Measurements from ENCODE around the gene TBC1D25. TPM values are rescaled to one million over a fixed set of nuclear protein-coding genes. Genes with fewer than 3 reads are reported as not detected.

Gene TBC1D25
- total and polyA plus RNA-seq, 4 donors = 4.6 to 16.7 (median 11.8) TPM

GRCh38 chrX:48580662-48581061 lies 41.1 kb downstream of the TBC1D25 start:
- intact Hi-C loops (cut with DNase I) = no loop called here
- Histone ChIP-seq H3K27ac (ENCODE audit: low read depth in 1 of 2, low read length in 2 of 2) (no peak overlapping the region), H3K9me3 (ENCODE audit: control insufficient read depth, low read length) (no peaks in the 10 kb centered on the region), H3K4me3 (ENCODE audit: low read length in 2 of 2) (no peak overlapping the region), H3K4me1 (ENCODE audit: control insufficient read depth in 1 of 2, insufficient read depth in 2 of 2, low read length in 2 of 2) (peaks cover 0 to 1% of the 10 kb centered on the region in 2 donors), H3K27me3 (ENCODE audit: control insufficient read depth in 1 of 2, insufficient read depth in 2 of 2, low read length in 1 of 2) (no peaks in the 10 kb centered on the region), H3K36me3 (ENCODE audit: control insufficient read depth in 1 of 2, insufficient read depth in 2 of 2, low read length in 1 of 2) (peaks cover 0 to 9% of the 10 kb centered on the region in 2 donors)
- no peak for DNase-seq
- WGBS, 2 donors = 89 to 93% methylated on average over 1 of the region's 1 CpG
- ATAC-seq (ENCODE audit: low FRiP score) = no peak

GRCh38 chrX:48584698-48585097 lies 45.2 kb downstream of the TBC1D25 start:
- intact Hi-C loops (cut with DNase I) = no loop called here
- ATAC-seq (ENCODE audit: low FRiP score) = no peak

GRCh38 chrX:48589482-48590162 lies 50.1 kb downstream of the TBC1D25 start:
- Histone ChIP-seq H3K4me3 (ENCODE audit: low read length in 2 of 2) (no peak overlapping the region), H3K9me3 (ENCODE audit: control insufficient read depth, low read length) (no peaks in the 10 kb centered on the region), H3K27me3 (ENCODE audit: control insufficient read depth in 1 of 2, insufficient read depth in 2 of 2, low read length in 1 of 2) (no peaks in the 10 kb centered on the region), H3K27ac (ENCODE audit: low read depth in 1 of 2, low read length in 2 of 2) (no peak overlapping the region), H3K36me3 (ENCODE audit: control insufficient read depth in 1 of 2, insufficient read depth in 2 of 2, low read length in 1 of 2) (no peaks in the 10 kb centered on the region), H3K4me1 (ENCODE audit: control insufficient read depth in 1 of 2, insufficient read depth in 2 of 2, low read length in 2 of 2) (no peaks in the 10 kb centered on the region)
- intact Hi-C loops (cut with DNase I) = no loop called here
- WGBS, 2 donors = 54 to 61% methylated on average over 13 of the region's 13 CpGs
- ATAC-seq (ENCODE audit: low FRiP score) (no peak), DNase-seq (no peak)

More at GRCh38 chrX:48584698-48585097, 45.2 kb downstream of the TBC1D25 start:
- DNase-seq = no peak
- H3K27ac ChIP-seq (ENCODE audit: low read depth in 1 of 2, low read length in 2 of 2) = no peak overlapping the region
- WGBS, 2 donors = 47 to 65% methylated on average over 2 of the region's 2 CpGs
- no peak overlapping the region for H3K4me3 ChIP-seq (ENCODE audit: low read length in 2 of 2)
- H3K9me3 ChIP-seq (ENCODE audit: control insufficient read depth, low read length) = no peaks in the 10 kb centered on the region
- no peaks in the 10 kb centered on the region for H3K4me1 ChIP-seq (ENCODE audit: control insufficient read depth in 1 of 2, insufficient read depth in 2 of 2, low read length in 2 of 2)
- H3K36me3 ChIP-seq (ENCODE audit: control insufficient read depth in 1 of 2, insufficient read depth in 2 of 2, low read length in 1 of 2) = no peaks in the 10 kb centered on the region
- H3K27me3 ChIP-seq (ENCODE audit: control insufficient read depth in 1 of 2, insufficient read depth in 2 of 2, low read length in 1 of 2) = no peaks in the 10 kb centered on the region

GRCh38 chrX:48590203-48591103 lies 50.9 kb downstream of the TBC1D25 start:
- H3K27me3 ChIP-seq (ENCODE audit: control insufficient read depth in 1 of 2, insufficient read depth in 2 of 2, low read length in 1 of 2) = no peaks in the 10 kb centered on the region
- intact Hi-C loops (cut with DNase I) = no loop called here
- DNase-seq (no peak), ATAC-seq (ENCODE audit: low FRiP score) (no peak)
- no peak overlapping the region for H3K27ac ChIP-seq (ENCODE audit: low read depth in 1 of 2, low read length in 2 of 2)
- no peaks in the 10 kb centered on the region for H3K36me3 ChIP-seq (ENCODE audit: control insufficient read depth in 1 of 2, insufficient read depth in 2 of 2, low read length in 1 of 2)
- WGBS, 2 donors = 82 to 90% methylated on average over 21 of the region's 21 CpGs
- no peaks in the 10 kb centered on the region for H3K9me3 ChIP-seq (ENCODE audit: control insufficient read depth, low read length)
- H3K4me3 ChIP-seq (ENCODE audit: low read length in 2 of 2) = no peak overlapping the region
- H3K4me1 ChIP-seq (ENCODE audit: control insufficient read depth in 1 of 2, insufficient read depth in 2 of 2, low read length in 2 of 2) = no peaks in the 10 kb centered on the region

GRCh38 chrX:48591255-48591791 lies 51.8 kb downstream of the TBC1D25 start:
- no peak for ATAC-seq (ENCODE audit: low FRiP score)

GRCh38 chrX:48592971-48593370 lies 53.5 kb downstream of the TBC1D25 start:
- intact Hi-C loops (cut with DNase I) = no loop called here
- no peaks in the 10 kb centered on the region for H3K9me3 ChIP-seq (ENCODE audit: control insufficient read depth, low read length)
- H3K27ac ChIP-seq (ENCODE audit: low read depth in 1 of 2, low read length in 2 of 2) = no peak overlapping the region
- 63 to 69% methylated on average over 5 of the region's 5 CpGs for WGBS, 2 donors
- H3K4me3 ChIP-seq (ENCODE audit: low read length in 2 of 2) = no peak overlapping the region
- ATAC-seq (ENCODE audit: low FRiP score) (no peak), DNase-seq (no peak)
- H3K4me1 ChIP-seq (ENCODE audit: control insufficient read depth in 1 of 2, insufficient read depth in 2 of 2, low read length in 2 of 2) = no peaks in the 10 kb centered on the region
- H3K36me3 ChIP-seq (ENCODE audit: control insufficient read depth in 1 of 2, insufficient read depth in 2 of 2, low read length in 1 of 2) = no peaks in the 10 kb centered on the region
- H3K27me3 ChIP-seq (ENCODE audit: control insufficient read depth in 1 of 2, insufficient read depth in 2 of 2, low read length in 1 of 2) = no peaks in the 10 kb centered on the region

More at GRCh38 chrX:48591255-48591791, 51.8 kb downstream of the TBC1D25 start:
- H3K27ac ChIP-seq (ENCODE audit: low read depth in 1 of 2, low read length in 2 of 2) = no peak overlapping the region
- no peak overlapping the region for H3K4me3 ChIP-seq (ENCODE audit: low read length in 2 of 2)
- DNase-seq = no peak
- no peaks in the 10 kb centered on the region for H3K27me3 ChIP-seq (ENCODE audit: control insufficient read depth in 1 of 2, insufficient read depth in 2 of 2, low read length in 1 of 2)
- intact Hi-C loops (cut with DNase I) = no loop called here
- H3K36me3 ChIP-seq (ENCODE audit: control insufficient read depth in 1 of 2, insufficient read depth in 2 of 2, low read length in 1 of 2) = no peaks in the 10 kb centered on the region
- 75 to 76% methylated on average over 9 of the region's 9 CpGs for WGBS, 2 donors
- H3K9me3 ChIP-seq (ENCODE audit: control insufficient read depth, low read length) = no peaks in the 10 kb centered on the region
- H3K4me1 ChIP-seq (ENCODE audit: control insufficient read depth in 1 of 2, insufficient read depth in 2 of 2, low read length in 2 of 2) = no peaks in the 10 kb centered on the region

GRCh38 chrX:48595929-48596328 lies 56.4 kb downstream of the TBC1D25 start:
- intact Hi-C loops (cut with DNase I) = no loop called here
- Histone ChIP-seq H3K4me3 (ENCODE audit: low read length in 2 of 2) (no peak overlapping the region), H3K4me1 (ENCODE audit: control insufficient read depth in 1 of 2, insufficient read depth in 2 of 2, low read length in 2 of 2) (no peaks in the 10 kb centered on the region), H3K9me3 (ENCODE audit: control insufficient read depth, low read length) (no peaks in the 10 kb centered on the region), H3K36me3 (ENCODE audit: control insufficient read depth in 1 of 2, insufficient read depth in 2 of 2, low read length in 1 of 2) (peaks cover 0 to 3% of the 10 kb centered on the region in 2 donors), H3K27ac (ENCODE audit: low read depth in 1 of 2, low read length in 2 of 2) (no peak overlapping the region), H3K27me3 (ENCODE audit: control insufficient read depth in 1 of 2, insufficient read depth in 2 of 2, low read length in 1 of 2) (no peaks in the 10 kb centered on the region)
- DNase-seq = no peak
- no peak for ATAC-seq (ENCODE audit: low FRiP score)
- 62 to 65% methylated on average over 2 of the region's 2 CpGs for WGBS, 2 donors

- ATAC-seq (ENCODE audit: low FRiP score) (peak; percentile 95), DNase-seq (peak; percentile 94 to 96)
- Histone ChIP-seq H3K9me3 (ENCODE audit: control insufficient read depth, low read length) (no peaks in the 10 kb centered on the region), H3K27ac (ENCODE audit: low read depth in 1 of 2, low read length in 2 of 2) (peak within 1 kb of the TSS in 1 of 2 donors; percentile 85), H3K4me3 (ENCODE audit: low read length in 2 of 2) (peak within 1 kb of the TSS; percentile 10 to 37), H3K36me3 (ENCODE audit: control insufficient read depth in 1 of 2, insufficient read depth in 2 of 2, low read length in 1 of 2) (peaks cover 0 to 7% of the 10 kb centered on the region in 2 donors), H3K4me1 (ENCODE audit: control insufficient read depth in 1 of 2, insufficient read depth in 2 of 2, low read length in 2 of 2) (no peaks in the 10 kb centered on the region), H3K27me3 (ENCODE audit: control insufficient read depth in 1 of 2, insufficient read depth in 2 of 2, low read length in 1 of 2) (no peaks in the 10 kb centered on the region)
- WGBS, 2 donors = 0 to 30% methylated on average over 59 to 62 of the region's 62 CpGs
- intact Hi-C loops (cut with DNase I) = no loop called here
Measured at GRCh38 chrX:48597353-48598264, 58.1 kb downstream of the TBC1D25 start, which contains the start of gene WDR13. WDR13 (plus strand) TSS chrX:48597492; CDS start chrX:48597997, 505 bp downstream.
